Caco-2 (cell line): Measurements from ENCODE around the gene ALPP. TPM values are rescaled to one million over a fixed set of nuclear protein-coding genes. Genes with fewer than 3 reads are reported as not detected.

Experiments used
- BruUV-seq: library from RNA; stranded (reverse); fragments of 400-500 nt; replicated peaks from 2 replicates; lab custom pipeline; 2021; lab: Mats Ljungman, UMichigan
- CTCF ChIA-PET: fragments of 300-600 bp; sonication (Branson Sonifier 250); formaldehyde crosslinking; loops from one replicate; lab custom pipeline; 2022; ENCODE audit warnings: antibody characterized with exemption; lab: Charles Lee
- POLR2A ChIA-PET: fragments of 300-600 bp; sonication (Branson Sonifier 250); formaldehyde crosslinking; loops from one replicate; lab custom pipeline; 2022; ENCODE audit warnings: antibody characterized with exemption; lab: Charles Lee
- DNase-seq, 2 experiments: peaks; one replicate each; pipeline versions ENCODE4 v3.0.0 to v3.0.0-alpha.2; 2020 to 2022
- H3K27me3 ChIP-seq: replicated peaks from 2 replicates; pipeline ENCODE4 v1.6.0; 2011; ENCODE audit warnings: low read length; ENCODE audit not compliant: control insufficient read depth, insufficient read depth
- H3K36me3 ChIP-seq: 2 replicates; pipeline ENCODE4 v1.5.1; 2011; ENCODE audit warnings: low read length; ENCODE audit not compliant: control insufficient read depth, insufficient read depth
- H3K4me1 ChIP-seq: fragments of 250-450 bp; sonication (Bioruptor Pico); 2 replicates; pipeline ENCODE4 v1.5.1; 2020; ENCODE audit warnings: mild to moderate bottlenecking
- H3K4me3 ChIP-seq: 2 replicates; pipeline ENCODE4 v1.5.1; 2011; ENCODE audit warnings: low read depth, mild to moderate bottlenecking, control low read depth, low read length
- H3K9me3 ChIP-seq: fragments of 250-450 bp; sonication (Bioruptor Pico); 2 replicates; pipeline ENCODE4 v1.5.1; 2020; ENCODE audit warnings: mild to moderate bottlenecking, moderate library complexity
- H3K27ac Mint-ChIP-seq: one replicate; pipeline ENCODE4 v1.8.0; 2022; ENCODE audit warnings: mixed read lengths; ENCODE audit not compliant: unreplicated experiment
- H3K27me3 Mint-ChIP-seq: one replicate; pipeline ENCODE4 v1.8.0; 2022; ENCODE audit warnings: mixed read lengths; ENCODE audit not compliant: insufficient read depth, unreplicated experiment
- H3K36me3 Mint-ChIP-seq: one replicate; pipeline ENCODE4 v1.8.0; 2022; ENCODE audit warnings: mild to moderate bottlenecking, mixed read lengths; ENCODE audit not compliant: insufficient read depth, unreplicated experiment
- H3K4me1 Mint-ChIP-seq: one replicate; pipeline ENCODE4 v1.8.0; 2022; ENCODE audit warnings: low read depth, mixed read lengths; ENCODE audit not compliant: unreplicated experiment
- H3K4me3 Mint-ChIP-seq: one replicate; pipeline ENCODE4 v1.8.0; 2022; ENCODE audit warnings: mild to moderate bottlenecking, moderate library complexity, mixed read lengths; ENCODE audit not compliant: unreplicated experiment
- H3K9me3 Mint-ChIP-seq: one replicate; pipeline ENCODE4 v1.8.0; 2022; ENCODE audit warnings: mixed read lengths; ENCODE audit not compliant: unreplicated experiment
- intact Hi-C: fragments of 100-400 bp; cut with micrococcal nuclease; formaldehyde crosslinking; loops from one replicate; pipeline ENCODE4 v1.10.0; 2022; ENCODE audit not compliant: unreplicated experiment
- total RNA-seq: library from RNA; stranded (reverse); gene quantifications from 2 replicates; pipeline ENCODE4 v1.2.3, GENCODE V29; 2022
- TF ChIP-seq, protein P1 (sequence below), 2 experiments: fragments of 200-600 bp in 1 of 2; IDR thresholded peaks; 1 replicate in 1 of 2; 2 replicates in 1 of 2; pipeline versions ENCODE4 v1.5.1 to v1.8.0; 2011 to 2022; ENCODE audit warnings: antibody characterized with exemption in 1 of 2, control low read depth in 1 of 2, inconsistent platforms in 1 of 2, low read depth in 1 of 2, low read length in 1 of 2, mild to moderate bottlenecking in 1 of 2, moderate library complexity in 1 of 2; ENCODE audit not compliant: insufficient read depth in 1 of 2, severe bottlenecking in 1 of 2, unreplicated experiment in 1 of 2

Gene ALPP
- total RNA-seq, 1 experiment from 2014 or later = 4.9 TPM

DNA sequence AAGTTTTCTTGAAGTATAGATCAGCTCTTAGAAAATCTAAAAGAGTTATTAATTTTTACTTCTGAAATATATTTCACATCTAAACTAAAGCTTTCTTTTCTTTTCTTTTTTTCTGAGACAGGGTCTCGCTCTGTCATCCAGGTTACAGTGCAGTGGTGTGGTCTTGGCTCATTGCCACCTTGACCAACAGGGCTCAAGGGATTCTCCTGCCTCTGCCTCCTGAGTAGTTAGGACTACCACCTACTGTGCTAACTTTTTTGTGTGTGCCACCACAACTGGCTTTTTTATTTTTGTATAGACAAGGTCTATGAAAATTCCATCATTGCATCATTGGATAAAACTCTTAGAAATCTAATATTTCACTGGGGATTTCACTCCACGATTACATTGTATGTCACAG is 18.1 kb downstream of the ALPP start:
- no peak for DNase-seq
- Histone ChIP-seq H3K36me3 (no peaks in the 10 kb centered on the region), H3K4me3 (no peak overlapping the region), H3K4me1 (0 out of 2 replicates have a peak, but pooled peaks cover 5% of the 10 kb centered on the region), H3K27me3 (no peaks in the 10 kb centered on the region), H3K9me3 (no peaks in the 10 kb centered on the region)
- Mint-ChIP-seq H3K4me3 (no peak overlapping the region), H3K36me3 (no peaks in the 10 kb centered on the region), H3K9me3 (no peaks in the 10 kb centered on the region), H3K27ac (no peak overlapping the region), H3K4me1 (no peaks in the 10 kb centered on the region), H3K27me3 (no peaks in the 10 kb centered on the region)
- ChIA-PET CTCF (no interaction called here), POLR2A (no interaction called here)
- TF ChIP-seq, protein P1, sequence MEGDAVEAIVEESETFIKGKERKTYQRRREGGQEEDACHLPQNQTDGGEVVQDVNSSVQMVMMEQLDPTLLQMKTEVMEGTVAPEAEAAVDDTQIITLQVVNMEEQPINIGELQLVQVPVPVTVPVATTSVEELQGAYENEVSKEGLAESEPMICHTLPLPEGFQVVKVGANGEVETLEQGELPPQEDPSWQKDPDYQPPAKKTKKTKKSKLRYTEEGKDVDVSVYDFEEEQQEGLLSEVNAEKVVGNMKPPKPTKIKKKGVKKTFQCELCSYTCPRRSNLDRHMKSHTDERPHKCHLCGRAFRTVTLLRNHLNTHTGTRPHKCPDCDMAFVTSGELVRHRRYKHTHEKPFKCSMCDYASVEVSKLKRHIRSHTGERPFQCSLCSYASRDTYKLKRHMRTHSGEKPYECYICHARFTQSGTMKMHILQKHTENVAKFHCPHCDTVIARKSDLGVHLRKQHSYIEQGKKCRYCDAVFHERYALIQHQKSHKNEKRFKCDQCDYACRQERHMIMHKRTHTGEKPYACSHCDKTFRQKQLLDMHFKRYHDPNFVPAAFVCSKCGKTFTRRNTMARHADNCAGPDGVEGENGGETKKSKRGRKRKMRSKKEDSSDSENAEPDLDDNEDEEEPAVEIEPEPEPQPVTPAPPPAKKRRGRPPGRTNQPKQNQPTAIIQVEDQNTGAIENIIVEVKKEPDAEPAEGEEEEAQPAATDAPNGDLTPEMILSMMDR (IDR thresholded peaks at IDR 0.05; ENCODE audit: insufficient read depth in 1 of 2, low read depth in 1 of 2, low read length in 1 of 2, severe bottlenecking in 1 of 2, unreplicated experiment in 1 of 2) = no peak
- BruUV-seq = no TSS peak
- intact Hi-C loops = no loop called here

DNA sequence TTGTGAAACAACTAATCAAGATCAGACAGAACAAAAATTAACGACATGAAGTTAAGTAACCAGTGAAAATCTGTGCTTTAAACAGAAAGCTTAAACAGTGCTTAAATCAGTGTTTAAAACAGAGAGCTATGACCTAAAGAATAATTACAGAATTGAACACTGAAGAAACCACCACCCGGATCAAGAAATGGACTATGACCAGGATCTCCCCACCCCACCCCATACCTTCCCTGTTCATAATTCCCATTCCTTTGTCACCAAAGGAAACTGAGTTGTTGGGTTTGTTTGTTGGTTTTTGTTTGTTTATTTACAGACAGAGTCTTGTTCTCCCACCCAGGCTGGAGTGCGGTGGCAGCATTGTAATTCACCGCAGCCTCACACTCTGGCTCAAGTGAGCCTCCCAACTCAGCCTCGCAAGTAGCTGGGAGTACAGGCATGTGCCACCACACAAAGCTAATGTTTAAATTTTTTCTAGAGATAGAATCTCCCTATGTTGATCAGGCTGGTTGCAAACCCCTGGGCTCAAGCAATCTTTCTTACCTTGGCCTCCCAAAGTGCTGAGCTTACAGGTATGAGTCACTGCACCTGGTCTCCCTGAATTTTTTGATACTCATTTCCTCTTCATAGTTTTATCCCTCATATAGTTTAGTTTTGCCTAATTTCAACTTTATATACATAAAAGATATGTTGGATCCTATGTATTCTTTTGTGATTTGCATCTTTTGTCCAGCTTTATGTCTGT is 19.9 kb downstream of the ALPP start:
- Histone ChIP-seq H3K36me3 (no peaks in the 10 kb centered on the region), H3K4me3 (no peak overlapping the region), H3K4me1 (0 out of 2 replicates have a peak, but pooled peaks cover 5% of the 10 kb centered on the region), H3K9me3 (no peaks in the 10 kb centered on the region), H3K27me3 (no peaks in the 10 kb centered on the region)
- ChIA-PET CTCF (no interaction called here), POLR2A (no interaction called here)
- no peak for DNase-seq
- H3K27ac Mint-ChIP-seq = no peak overlapping the region
- intact Hi-C loops = no loop called here
- no peaks in the 10 kb centered on the region for H3K4me1 Mint-ChIP-seq
- H3K4me3 Mint-ChIP-seq = no peak overlapping the region
- no peaks in the 10 kb centered on the region for H3K36me3 Mint-ChIP-seq
- TF ChIP-seq, protein P1 (IDR thresholded peaks at IDR 0.05; ENCODE audit: insufficient read depth in 1 of 2, low read depth in 1 of 2, low read length in 1 of 2, severe bottlenecking in 1 of 2, unreplicated experiment in 1 of 2) = no peak
- H3K9me3 Mint-ChIP-seq = no peaks in the 10 kb centered on the region
- no TSS peak for BruUV-seq
- H3K27me3 Mint-ChIP-seq = no peaks in the 10 kb centered on the region

DNA sequence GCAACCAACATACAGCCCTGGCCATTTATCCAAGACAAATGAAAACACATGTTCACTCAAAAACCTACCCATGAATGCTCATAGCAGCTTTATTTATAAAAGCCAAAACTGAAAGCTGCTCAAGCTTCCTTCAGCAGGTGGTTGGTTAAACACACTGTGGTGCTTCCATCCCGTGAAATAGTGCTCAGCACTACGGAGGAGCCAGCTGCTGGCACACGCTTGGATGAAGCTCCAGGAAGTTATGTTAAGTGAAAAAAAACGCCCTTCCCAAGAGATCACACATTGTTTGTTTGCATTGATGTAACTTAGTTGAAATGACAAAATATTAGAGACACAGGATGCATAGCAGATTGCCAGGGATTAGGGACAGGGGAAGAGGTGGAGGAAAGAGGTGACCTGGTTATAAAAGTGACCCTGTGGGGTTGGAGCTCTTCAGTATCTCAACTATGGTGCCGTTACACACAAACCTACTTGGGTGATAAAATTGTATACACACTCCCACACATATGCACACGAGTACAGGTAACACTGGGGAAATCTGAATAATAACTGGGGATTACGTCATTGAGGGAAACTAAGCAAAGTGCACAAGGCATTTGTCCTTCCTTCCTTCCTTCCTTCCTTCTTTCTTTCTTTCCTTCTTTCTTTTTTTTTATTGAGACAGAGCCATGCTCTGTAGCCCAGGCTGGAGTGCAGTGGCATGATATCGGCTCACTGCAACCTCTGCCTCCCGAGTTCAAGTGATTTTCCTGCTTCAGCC is 21.9 kb downstream of the ALPP start:
- ChIA-PET POLR2A (no interaction called here), CTCF (no interaction called here)

More for the DNA sequence above, 21.9 kb downstream of the ALPP start:
- H3K4me1 ChIP-seq = 0 out of 2 replicates have a peak, but pooled peaks cover 5% of the 10 kb centered on the region
- no peak overlapping the region for H3K4me3 Mint-ChIP-seq
- TF ChIP-seq, protein P1 (IDR thresholded peaks at IDR 0.05; ENCODE audit: insufficient read depth in 1 of 2, low read depth in 1 of 2, low read length in 1 of 2, severe bottlenecking in 1 of 2, unreplicated experiment in 1 of 2) = no peak
- intact Hi-C loops = no loop called here
- H3K27me3 Mint-ChIP-seq = no peaks in the 10 kb centered on the region
- H3K9me3 ChIP-seq = no peaks in the 10 kb centered on the region
- no TSS peak for BruUV-seq
- no peak for DNase-seq
- H3K27me3 ChIP-seq = no peaks in the 10 kb centered on the region
- H3K36me3 Mint-ChIP-seq = no peaks in the 10 kb centered on the region
- H3K9me3 Mint-ChIP-seq = no peaks in the 10 kb centered on the region
- no peaks in the 10 kb centered on the region for H3K36me3 ChIP-seq
- H3K4me3 ChIP-seq = no peak overlapping the region
- H3K27ac Mint-ChIP-seq = no peak overlapping the region
- no peaks in the 10 kb centered on the region for H3K4me1 Mint-ChIP-seq
